Endothelial cell of umbilical vein (primary cell): ENCODE data around the gene BBS2. TPM values are rescaled to one million over a fixed set of nuclear protein-coding genes. Genes with fewer than 3 reads are reported as not detected.

Source experiments
- polyA plus RNA-seq, 4 experiments: library from polyadenylated mRNA; depleted of rRNA in 3 of 4; stranded (reverse) in 3 of 4; unstranded in 1 of 4; fragments of >200 nt; gene quantifications; 2 replicates each; pipeline versions ENCODE4 v1.2.1 to v1.2.3, GENCODE V29; 2011 to 2012; ENCODE audit warnings: missing spikeins in 1 of 4
- total RNA-seq: library from RNA; stranded (reverse); gene quantifications from 2 replicates; pipeline ENCODE4 v1.2.3, GENCODE V29; 2021

Gene BBS2
- total and polyA plus RNA-seq, 2 donors (not counting 3 experiments of a cell fraction or from before 2014, with no cell fraction given) = 37.6 to 44.8 TPM

Other genes with a start within 250 kb of the BBS2 start
- gene AMFR, start 94.5 kb downstream of the BBS2 start, total RNA-seq = 66.5 and 77.4 TPM in 2 replicates
- 71.7 and 75.4 TPM in 2 replicates for gene AMFR, start 94.5 kb downstream of the BBS2 start, polyA plus RNA-seq
- 155 and 158 TPM in 2 replicates for gene NUDT21, start 68.7 kb downstream of the BBS2 start, total RNA-seq
- gene NUDT21, start 68.7 kb downstream of the BBS2 start, polyA plus RNA-seq = 48.2 and 56.4 TPM in 2 replicates
- 52.3 and 54.8 TPM in 2 replicates for gene OGFOD1, start 68.5 kb downstream of the BBS2 start, total RNA-seq
- 16.5 and 26.6 TPM in 2 replicates for gene OGFOD1, start 68.5 kb downstream of the BBS2 start, polyA plus RNA-seq
- not detected in 2 replicates for gene MT4, start 45.0 kb upstream of the BBS2 start, total RNA-seq
- gene MT4, start 45.0 kb upstream of the BBS2 start, polyA plus RNA-seq = not detected in 2 replicates
- not detected in 2 replicates for gene MT3, start 69.5 kb upstream of the BBS2 start, total RNA-seq
- gene MT3, start 69.5 kb upstream of the BBS2 start, polyA plus RNA-seq = 0.37 TPM in 1 of 2 replicates, not detected in the other
- gene MT2A, start 88.6 kb upstream of the BBS2 start, total RNA-seq = 1,337 and 1,517 TPM in 2 replicates
- gene MT2A, start 88.6 kb upstream of the BBS2 start, polyA plus RNA-seq = 260 and 276 TPM in 2 replicates
- gene MT1E, start 105.8 kb upstream of the BBS2 start, total RNA-seq = 201 and 346 TPM in 2 replicates
- 186 and 208 TPM in 2 replicates for gene MT1E, start 105.8 kb upstream of the BBS2 start, polyA plus RNA-seq
- 1.8 and 4.6 TPM in 2 replicates for gene MT1M, start 112.6 kb upstream of the BBS2 start, total RNA-seq
- 4.1 and 4.3 TPM in 2 replicates for gene MT1M, start 112.6 kb upstream of the BBS2 start, polyA plus RNA-seq
- 5.4 and 8.4 TPM in 2 replicates for gene MT1A, start 118.6 kb upstream of the BBS2 start, total RNA-seq
- 2.3 and 6.5 TPM in 2 replicates for gene MT1A, start 118.6 kb upstream of the BBS2 start, polyA plus RNA-seq
- gene MT1B, start 131.9 kb upstream of the BBS2 start, total RNA-seq = not detected in 2 replicates
- gene MT1B, start 131.9 kb upstream of the BBS2 start, polyA plus RNA-seq = not detected in 2 replicates
- gene MT1F, start 137.9 kb upstream of the BBS2 start, total RNA-seq = 1.4 and 2.6 TPM in 2 replicates
- gene MT1F, start 137.9 kb upstream of the BBS2 start, polyA plus RNA-seq = 2.2 and 2.3 TPM in 2 replicates
- gene MT1G, start 148.0 kb upstream of the BBS2 start, total RNA-seq = not detected in 2 replicates
- gene MT1G, start 148.0 kb upstream of the BBS2 start, polyA plus RNA-seq = 0.53 TPM in 1 of 2 replicates, not detected in the other
- gene MT1H, start 149.8 kb upstream of the BBS2 start, total RNA-seq = not detected in 2 replicates
- gene MT1H, start 149.8 kb upstream of the BBS2 start, polyA plus RNA-seq = not detected in 2 replicates
- gene MT1X, start 162.4 kb upstream of the BBS2 start, total RNA-seq = 15.6 and 19.2 TPM in 2 replicates
- 46.7 and 73.6 TPM in 2 replicates for gene MT1X, start 162.4 kb upstream of the BBS2 start, polyA plus RNA-seq
- 111 and 124 TPM in 2 replicates for gene NUP93, start 210.1 kb upstream of the BBS2 start, total RNA-seq
- 62.3 and 66.6 TPM in 2 replicates for gene NUP93, start 210.1 kb upstream of the BBS2 start, polyA plus RNA-seq